Stimulated activated CD4-positive, alpha-beta T cell treated with anti-CD3 and anti-CD28 coated beads, TNF-alpha, amount 100 ng/mL, for 48 hours (primary cell): ENCODE measurements around the gene COG7.
"Not testable (repeated sequence)": the region's sequence is repeated elsewhere in the genome, so short reads cannot be mapped to it uniquely, and the experiment has no call there.

Experiments
- DNase-seq, 3 donors: peaks; one replicate each; pipeline ENCODE4 v3.0.0-alpha.2; 2020; ENCODE audit warnings: low read depth in 3 of 3

The COG7 gene

DNA sequence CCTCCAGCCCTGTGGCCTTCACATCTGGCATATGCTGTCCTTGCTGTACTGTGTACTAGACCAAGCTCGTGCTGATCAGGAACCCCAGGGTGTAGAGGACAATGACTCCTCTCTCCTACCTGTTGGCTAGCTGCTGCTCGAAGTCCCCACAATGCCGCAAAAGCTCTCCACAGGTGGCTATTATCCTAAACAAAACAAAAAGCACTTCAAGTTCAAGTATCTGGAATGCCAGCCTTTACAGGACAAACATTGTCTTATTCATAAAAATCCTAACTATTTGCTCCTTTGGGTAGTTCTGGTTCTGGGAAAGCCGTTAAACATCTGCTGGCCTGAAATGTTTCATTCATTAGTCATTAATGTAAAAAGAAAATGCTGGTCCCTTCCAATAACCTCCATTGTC is 42.8 kb downstream of the COG7 start:
- DNase-seq: no peak

DNA sequence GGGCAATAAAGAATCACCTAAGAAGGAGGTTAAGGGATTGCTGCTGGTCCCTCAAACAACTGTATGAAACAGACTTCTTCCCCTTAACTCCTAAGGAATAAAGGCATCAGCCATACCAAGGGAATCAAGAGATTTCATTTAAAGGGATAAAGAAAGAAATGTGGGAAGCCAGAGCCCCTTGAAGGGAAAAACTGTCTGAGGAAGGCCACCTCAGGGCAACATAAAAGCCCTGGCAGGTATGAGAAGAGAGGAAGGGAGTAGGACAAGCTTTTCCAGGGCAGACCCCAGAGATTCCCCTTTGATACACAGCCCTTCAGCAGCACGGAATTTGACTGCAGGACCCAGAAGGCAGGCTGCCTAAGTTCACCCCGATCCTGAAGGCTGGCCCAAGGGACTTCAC is 43.5 kb downstream of the COG7 start:
- no peak for DNase-seq

DNA sequence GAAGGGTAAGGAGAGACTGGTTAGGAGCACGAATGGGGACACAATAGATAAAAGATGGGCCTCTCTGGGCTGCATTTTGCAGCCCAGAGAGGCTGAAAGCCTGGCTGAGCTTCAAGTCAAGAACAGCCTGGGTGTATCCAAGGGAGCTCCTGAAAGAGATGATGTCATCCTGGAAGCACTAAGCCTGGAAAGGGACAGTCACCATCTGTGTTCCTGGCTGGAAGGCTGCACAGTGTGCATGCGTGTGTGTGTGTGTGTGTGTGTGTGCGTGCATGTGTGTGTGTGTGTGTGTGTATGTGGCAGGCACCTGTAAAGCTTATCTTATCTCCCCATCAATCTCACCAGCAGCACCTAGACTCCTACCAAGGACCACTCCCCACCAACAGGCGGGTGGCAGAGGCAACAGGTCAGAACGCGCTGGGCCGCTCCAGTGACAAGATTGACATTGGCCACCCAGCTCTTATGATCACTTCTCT is 44.1 kb downstream of the COG7 start:
- DNase-seq: no peak

DNA sequence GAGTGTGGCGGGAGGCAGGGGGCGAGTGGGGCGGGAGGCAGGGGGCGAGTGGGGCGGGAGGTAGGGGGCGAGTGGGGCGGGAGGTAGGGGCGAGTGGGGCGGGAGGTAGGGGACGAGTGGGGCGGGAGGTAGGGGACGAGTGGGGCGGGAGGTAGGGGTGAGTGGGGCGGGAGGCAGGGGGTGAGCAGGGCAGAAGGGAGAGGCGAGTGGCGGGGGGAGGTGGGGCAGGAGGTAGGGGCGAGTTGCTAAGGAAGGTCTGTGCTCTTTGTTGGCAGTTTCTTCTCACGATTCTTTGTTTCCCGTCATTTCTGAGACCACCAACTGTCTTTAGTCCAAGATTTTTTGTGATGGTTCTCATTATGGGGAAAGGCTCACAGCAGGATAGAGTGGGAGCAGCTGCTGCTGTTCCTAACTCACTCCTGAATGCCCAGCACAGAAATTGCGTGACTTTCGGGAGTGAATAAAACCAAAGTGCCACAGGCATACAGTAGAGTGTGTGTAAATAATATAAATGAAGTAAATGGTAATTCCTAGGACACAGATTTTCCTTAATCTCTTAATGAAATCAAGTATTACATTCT is 44.7 kb downstream of the COG7 start:
- no peak for DNase-seq

DNA sequence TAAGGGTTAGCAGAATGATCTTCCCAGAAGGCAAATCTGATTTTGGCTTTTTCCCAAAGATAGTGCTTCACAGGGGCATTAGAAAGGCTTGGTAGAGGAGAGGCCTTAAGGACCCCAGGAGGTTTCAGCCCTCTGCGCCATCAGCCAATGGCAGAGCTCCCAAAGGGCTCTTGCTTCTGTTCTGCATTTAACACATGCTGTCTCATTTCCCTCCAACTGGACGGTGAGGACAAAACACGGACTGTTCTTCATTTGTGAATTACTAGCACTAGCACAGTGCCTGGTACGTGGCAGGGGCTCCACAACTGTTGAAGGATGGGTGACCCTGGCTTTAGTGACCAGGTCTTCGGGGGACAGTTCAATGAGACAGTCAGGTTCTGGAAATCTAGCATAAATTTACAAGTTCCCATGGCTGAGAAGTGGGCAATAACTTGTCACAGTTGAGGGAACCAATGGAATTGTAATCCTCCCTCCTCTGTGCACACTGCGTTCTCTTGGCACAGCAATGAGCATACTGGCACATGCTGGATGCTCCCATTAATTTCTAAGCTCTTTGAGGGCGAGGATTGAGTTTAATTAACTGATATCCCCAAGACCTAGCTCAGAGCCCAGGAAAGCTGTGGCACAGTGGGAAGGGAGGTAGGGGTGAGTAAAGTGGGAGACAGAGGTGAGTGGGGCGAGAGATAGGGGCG is 45.4 kb downstream of the COG7 start:
- no peak for DNase-seq

DNA sequence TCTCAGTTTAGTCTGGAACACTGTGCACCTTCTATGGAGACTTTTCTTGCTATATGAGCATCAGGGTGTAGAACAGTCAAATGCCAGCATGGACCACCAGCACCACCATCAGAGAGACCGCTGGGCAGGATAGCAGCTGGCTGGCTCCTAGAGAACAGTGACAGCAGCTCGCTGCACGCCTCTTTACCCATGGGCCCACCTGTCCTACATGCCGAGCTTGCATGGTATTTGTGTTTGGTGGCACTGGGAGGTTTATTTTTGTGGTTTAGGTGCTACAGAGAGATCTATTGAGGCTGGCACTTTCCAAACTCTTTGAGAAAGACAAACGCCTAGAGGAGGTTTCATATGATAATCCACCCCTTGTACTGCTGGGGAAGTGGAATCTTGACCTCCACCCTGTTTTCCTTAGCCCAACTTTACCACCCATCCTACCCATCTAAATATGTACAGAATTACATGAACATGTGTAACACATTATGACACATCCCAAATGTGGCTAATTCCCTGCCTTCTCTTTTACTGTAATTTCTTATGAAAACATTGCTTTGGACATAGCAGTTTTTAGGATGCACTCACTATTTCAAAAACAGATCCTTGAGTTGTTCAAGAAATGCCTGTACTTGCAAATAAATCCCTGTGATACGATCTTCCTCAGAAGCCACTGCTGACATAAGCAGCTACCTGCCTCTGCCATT is 46.3 kb downstream of the COG7 start:
- no peak for DNase-seq

DNA sequence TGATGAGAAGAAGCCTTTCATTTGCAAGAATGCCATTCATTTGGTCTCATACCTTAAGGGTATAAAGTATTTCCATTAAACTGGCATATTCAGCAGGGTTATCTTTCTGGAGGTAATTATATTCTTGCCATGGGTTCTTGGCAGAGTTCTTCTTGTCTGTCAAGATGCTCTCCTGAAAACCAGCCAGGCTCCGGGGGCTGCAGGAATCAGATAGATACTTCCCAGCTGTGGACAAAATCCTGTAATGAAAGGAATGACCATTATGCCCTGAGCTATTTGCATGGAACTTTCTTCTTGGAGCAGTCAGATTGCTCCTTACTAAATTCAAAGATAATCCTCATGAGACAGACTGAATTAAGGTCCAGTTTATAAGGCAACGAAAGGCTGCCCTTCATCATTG is 47.0 kb downstream of the COG7 start:
- no peak for DNase-seq

DNA sequence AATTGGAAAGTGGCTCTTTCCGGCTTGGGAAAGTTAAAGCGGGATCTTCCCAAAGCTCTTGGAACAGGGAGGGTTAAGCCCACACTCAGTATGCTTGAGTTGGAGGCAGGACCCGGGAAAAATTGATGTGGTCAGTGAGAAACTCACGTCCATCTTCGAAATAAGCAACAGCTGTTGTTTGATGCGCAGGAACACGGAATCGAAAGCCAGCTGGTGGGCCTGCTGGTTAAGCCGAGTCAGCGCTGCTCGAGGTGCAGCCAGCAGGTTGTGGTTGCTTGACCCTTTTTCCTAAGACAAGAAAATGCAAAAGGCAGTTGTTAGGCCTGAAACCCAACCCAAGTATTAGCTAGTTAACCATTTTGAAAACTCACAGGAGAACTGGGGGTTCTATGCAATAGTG is 49.4 kb downstream of the COG7 start:
- DNase-seq: no peak

DNA sequence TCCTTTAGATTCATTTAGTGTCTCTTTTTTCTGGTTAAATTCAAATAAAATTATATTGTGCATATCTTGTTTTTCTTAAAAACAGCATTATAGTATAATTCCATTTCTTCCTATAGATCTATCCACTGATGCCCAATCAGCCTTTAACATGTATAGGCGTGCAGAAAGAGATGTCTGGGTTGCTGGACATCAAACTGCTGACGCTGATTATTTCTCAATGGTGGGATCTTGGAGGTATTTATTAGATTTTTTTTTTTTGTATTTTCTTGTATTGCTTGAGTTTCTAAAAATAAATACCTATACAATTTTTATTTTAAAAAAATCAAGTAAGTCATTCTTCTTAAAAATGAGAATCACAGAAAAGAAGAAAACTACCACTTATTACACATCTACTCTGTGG is 50.9 kb downstream of the COG7 start:
- DNase-seq: no peak

DNA sequence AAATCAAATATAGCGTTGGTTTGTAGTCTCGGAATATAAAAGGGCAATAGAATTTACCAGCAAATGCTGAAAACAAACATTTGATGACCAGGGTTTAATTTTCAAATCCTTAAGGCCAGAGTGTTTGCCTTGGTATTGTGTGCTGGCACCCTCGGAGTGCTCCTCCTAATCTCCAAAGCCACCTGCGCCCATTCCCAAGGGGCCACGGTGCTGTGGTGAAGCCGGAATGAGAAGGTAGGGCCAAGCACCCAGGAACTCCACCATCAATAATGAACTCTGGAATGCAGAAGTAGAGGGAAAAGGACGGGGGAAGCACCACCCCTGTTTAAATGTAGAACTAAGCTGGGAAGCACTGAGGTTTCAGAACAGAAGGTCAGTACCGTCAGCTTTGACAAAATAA is 51.9 kb downstream of the COG7 start:
- no peak for DNase-seq

DNA sequence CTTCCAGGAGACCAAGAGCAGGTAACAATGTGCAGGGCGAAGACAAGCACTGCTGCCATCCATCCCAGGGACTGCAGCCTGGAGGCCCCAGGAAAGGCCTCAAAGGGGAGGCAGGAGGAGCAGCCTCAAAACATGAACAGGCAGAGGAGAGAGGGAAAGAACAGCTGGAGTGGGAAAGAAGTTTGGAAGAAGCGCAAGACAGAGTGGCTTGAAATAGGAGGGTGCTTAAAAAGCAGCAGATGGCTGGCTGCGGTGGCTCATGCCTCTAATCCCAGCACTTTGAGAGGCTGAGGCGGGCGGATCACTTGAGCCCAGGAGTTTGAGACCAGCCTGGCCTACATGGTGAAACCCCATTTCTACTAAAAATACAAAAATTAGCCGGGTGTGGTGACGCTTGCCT is 52.5 kb downstream of the COG7 start:
- DNase-seq: not testable (repeated sequence)

DNA sequence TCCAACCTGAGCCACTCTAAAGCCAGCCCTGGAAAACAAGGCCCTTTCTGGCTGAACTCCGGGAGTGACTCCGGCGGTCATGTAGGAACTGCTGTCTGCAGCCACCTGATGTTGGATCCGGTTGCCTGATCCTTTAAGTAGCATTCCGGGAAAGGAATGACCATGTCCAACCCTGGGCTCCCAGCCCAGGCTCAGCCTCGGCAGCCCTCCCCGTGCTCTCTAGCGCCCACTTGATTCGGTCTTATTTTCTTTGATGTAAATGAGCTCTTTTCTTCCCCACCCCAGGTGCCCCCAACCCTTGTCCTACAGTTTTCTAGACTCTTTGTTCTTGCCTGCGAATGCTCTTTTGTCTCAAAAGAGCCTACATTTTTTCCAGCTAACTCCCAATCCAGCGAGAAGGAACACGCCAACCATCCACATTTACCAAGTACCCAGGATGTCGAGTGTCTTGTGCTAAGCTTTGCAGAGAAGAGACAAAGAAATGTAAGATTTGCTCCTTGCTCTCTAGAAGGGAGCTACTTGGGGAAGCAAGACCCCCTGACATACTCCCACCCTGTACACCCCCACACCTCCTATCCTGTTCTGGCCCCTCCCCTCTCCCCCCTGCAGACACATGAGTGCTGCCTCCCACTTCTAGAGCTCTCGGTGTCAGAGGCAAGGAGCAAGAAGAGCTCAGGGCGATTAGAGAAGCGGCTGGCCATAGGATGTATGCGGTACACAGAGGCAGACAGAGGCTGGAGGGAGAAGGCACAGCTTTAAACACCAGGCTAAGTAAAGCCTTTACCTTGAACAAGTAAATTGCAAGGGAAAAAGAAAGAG is 53.8 kb downstream of the COG7 start:
- DNase-seq: no peak

DNA sequence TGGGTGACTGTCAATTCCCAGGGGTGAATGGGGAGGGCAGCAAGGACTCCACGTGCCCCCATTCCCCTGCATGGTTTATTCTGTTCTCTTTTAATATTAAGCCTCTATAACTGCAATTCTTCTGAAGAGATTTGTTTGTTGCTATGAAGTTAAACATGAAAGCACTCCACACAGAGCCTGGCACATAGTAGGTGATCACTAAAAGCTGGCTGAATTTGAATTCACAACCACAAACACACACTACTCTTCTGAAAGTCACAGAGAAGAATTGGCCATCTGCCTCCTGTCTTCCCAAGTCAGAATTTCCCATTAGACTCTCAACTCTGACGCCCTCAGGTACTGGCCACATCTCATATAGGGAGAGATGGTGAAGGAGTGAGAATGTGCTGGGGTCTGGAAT is 55.5 kb downstream of the COG7 start:
- DNase-seq: no peak

DNA sequence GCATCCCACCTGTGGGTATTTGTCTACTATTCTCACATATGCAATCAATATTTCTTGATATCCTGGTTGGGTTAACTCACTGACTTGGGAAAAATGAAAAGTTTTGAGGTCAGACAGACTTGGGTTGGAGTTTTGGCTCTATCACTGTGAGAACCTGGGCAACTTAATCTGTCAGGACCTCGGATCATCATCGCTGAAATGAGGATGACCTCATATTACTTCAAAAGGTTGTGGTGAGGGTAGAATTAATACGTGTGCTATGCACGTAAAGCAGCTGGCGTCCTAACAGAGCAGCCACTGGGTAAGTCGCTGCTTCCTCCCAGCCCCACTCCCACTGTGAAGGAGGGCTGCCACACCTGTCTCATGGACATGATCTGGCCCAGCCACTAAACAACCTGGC is 57.3 kb downstream of the COG7 start:
- no peak for DNase-seq

DNA sequence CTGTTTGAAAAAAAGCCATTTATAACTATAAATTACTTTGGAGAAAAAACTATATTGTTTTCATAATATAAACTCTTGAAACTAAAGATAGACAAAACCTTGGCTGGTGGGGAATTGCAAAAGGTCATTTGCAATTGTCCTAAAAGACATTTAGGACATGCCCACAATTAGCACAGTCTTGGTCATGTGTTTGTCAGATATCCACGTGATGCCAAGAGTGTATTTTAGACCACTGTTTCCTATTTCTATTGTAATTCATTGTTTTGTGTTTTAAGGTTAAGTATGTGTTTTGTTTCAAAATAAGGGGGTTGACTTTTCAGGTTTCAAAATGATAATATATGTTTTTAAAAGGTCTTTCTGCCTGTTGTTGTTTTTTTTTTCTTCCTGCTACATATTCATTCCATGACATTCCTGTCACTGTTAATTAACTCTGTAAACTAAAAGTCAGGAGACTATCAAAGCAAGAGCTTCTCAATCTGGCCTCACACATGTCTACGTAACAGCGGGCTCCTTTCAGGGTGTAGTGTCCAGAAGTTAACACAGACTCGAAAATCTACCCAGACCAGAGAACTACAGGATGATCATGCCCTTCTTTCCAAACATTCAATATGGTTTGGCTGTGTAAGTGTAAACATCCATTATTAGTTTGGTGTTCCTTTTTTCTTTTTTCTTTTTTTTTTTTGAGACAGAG is 58.7 kb downstream of the COG7 start:
- no peak for DNase-seq

DNA sequence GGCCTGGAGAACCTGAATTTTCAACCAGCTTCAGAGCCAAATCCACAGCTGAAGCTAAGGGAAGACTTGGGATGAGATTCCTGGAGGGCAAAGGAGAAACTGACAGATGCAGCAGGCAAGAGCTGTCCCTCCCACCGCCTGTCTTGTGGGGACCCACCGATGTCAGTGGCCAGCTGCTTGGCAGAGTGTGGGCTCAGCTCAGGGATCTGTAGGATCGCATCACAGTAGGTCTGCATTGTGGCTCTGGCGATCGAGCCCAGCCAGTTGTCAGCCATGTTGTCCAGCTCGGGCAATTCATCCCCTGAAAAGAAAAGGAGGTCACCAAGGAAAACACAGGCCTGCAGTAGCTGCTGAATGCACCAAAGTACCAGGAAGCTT is 60.8 kb downstream of the COG7 start:
- DNase-seq: no peak

DNA sequence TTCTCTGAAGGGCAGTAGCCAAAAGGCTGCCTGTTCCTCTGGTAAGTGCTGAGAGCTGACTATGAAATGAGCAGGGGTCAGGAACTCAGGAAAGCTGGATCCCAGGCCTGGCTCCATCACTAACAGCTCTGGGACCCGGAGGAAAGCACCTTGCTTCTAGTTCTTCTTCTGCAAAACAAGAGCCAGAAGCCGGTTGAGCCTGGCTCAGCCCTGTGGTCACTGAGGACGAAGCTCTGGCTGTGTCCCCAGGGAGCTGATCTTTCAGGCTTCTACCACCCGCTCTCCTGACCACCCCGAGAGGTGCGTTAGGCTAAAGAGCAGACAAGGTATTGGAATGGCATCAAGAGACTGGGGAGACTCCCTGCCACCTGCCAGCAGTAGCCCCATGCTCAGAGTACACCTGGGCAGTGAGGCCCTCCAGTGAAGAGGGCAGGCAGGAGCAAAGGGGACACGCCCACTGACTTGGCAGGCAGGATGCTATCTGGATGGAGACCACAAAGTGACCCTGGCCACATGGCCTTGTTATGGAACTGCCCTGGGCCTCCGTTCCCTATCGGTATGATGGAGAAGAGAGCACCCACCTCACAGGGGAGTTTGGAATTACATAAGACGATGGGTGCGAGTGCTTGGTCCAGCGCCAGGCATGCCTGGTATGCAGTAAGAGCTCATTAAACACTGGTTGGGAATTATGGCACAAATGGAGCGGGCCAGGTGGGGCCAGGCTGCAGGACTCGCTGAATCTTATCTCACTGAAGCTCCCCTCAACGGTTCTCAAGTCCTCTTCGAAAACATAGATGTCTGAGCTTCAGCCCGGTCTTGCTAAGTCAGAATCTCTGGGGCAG is 61.4 kb downstream of the COG7 start:
- no peak for DNase-seq

DNA sequence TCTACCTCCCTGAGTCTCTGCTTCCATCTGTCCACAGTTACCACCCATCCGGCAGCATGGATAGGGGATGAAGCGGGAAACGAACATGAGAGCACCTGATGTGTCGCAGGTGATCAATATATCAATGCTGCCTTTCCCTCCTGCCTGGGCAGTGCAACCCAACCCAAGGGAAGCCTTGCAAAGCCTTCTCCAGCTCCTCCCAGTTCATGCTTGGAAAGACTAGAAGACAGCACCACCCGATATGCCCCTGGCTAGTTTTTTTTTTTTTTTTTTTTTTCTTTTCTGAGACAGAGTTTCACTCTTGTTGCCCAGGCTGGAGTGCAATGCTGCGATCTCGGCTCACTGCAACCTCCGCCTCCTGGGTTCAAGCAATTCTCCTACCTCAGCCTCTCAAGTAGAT is 63.1 kb downstream of the COG7 start:
- not testable (repeated sequence) for DNase-seq

DNA sequence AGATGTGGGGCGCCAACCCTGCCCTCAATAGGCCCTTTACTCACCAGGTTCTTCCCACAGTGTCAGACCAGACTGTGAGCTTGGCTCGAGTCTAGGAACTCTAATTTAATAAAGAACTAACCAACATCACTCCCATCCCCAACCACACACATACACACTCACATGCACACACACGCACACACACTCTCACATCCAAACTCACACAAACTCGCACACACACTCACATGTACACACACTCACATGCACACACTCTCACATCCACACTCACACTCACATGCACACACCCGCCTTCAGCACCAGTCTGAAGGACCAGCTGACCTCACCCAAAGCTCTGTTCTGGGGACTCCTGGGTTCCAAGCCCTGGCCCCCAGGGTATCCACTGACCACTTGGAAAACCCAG is 63.8 kb downstream of the COG7 start:
- DNase-seq: no peak

DNA sequence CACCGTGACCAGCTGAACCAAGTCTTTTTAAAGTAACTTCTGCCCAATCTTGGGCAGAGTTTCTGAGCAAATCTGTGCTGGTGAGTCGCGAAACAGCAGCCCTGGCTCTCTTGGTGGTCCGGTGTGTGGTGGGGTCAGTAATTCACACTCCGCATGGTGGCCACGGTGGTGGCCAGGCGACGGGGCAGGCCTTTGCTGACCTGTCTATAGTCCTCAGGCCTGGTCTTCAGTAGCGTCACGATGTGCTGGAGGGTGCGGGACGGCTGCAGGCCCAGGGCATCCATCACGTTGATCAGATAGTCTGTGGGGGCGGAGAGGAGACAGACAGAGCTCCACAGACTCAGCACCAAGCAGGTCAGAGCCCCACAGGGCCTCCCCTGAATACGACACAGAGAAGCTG is 64.2 kb downstream of the COG7 start:
- no peak for DNase-seq

DNA sequence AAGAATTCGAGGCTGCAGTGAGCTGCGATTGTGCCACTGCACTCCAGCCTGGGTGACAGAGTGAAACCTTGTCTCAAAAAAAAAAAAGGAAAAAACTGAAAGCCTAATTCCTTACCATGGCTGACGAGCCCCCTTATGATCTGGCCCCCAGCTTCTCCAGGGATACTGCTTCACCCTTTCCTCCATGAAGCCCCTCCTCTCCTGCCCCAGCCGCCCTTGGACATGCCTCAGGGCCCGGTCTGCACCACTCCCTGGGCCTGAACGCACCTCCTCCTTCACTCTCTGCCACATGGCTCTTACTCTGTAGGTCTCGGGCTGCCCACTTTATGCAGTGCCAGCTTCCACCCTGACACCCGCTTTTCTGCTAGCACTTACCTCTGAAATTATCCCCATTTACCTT is 65.3 kb downstream of the COG7 start:
- DNase-seq: no peak
